Endothelial cell of umbilical vein (primary cell): ENCODE measurements around the gene CFC1. TPM values are rescaled to one million over a fixed set of nuclear protein-coding genes. Genes with fewer than 3 reads are reported as not detected.
"Not testable (repeated sequence)": the region's sequence is repeated elsewhere in the genome, so short reads cannot be mapped to it uniquely, and the experiment has no call there.

ENCODE experiments used
- BruUV-seq: library from RNA; stranded (reverse); fragments of 400-500 nt; replicated peaks from 2 replicates; lab custom pipeline; 2021; lab: Mats Ljungman, UMichigan
- CTCF ChIA-PET: fragments of 300-600, 350-600 bp; sonication (Branson Sonifier 250); formaldehyde crosslinking; loops from one replicate; lab custom pipeline; 2021; ENCODE audit warnings: antibody characterized with exemption, inconsistent platforms; lab: Charles Lee
- POLR2A ChIA-PET: fragments of 300-600, 350-600 bp; sonication (Branson Sonifier 250); formaldehyde crosslinking; loops from one replicate; lab custom pipeline; 2021; ENCODE audit warnings: antibody characterized with exemption, inconsistent platforms; lab: Charles Lee
- DNase-seq: peaks from one replicate; pipeline ENCODE4 v3.0.0-alpha.2; 2011; ENCODE audit warnings: low read depth, low spot score
- FAIRE-seq: peaks from 2 replicates; lab custom pipeline; 2011; peaks lifted over from hg19 to GRCh38; lab: Jason Lieb, UNC
- H2AFZ ChIP-seq: 2 replicates; pipeline ENCODE4 v1.6.0; 2012; ENCODE audit warnings: low read depth, low read length, control low read depth, inconsistent platforms
- H3K27ac ChIP-seq: 2 replicates; pipeline ENCODE4 v1.5.1; 2011; ENCODE audit warnings: low read depth, mild to moderate bottlenecking, control low read depth, low read length, moderate library complexity; ENCODE audit not compliant: insufficient read depth
- H3K27me3 ChIP-seq, 2 experiments: 2 replicates each; pipeline versions ENCODE4 v1.6.0 to v1.6.1; 2011; ENCODE audit warnings: low read length in 2 of 2, mixed read lengths in 1 of 2; ENCODE audit not compliant: control insufficient read depth in 2 of 2, insufficient read depth in 2 of 2
- H3K36me3 ChIP-seq, 2 experiments: 2 replicates in 1 of 2; 3 replicates in 1 of 2; pipeline ENCODE4 v1.5.1; 2011; ENCODE audit warnings: low read length in 2 of 2, mild to moderate bottlenecking in 1 of 2, moderate library complexity in 1 of 2; ENCODE audit not compliant: control insufficient read depth in 2 of 2, insufficient read depth in 2 of 2; ENCODE audit errors: extremely low read depth in 1 of 2
- H3K4me1 ChIP-seq: 3 replicates; pipeline ENCODE4 v1.5.1; 2011; ENCODE audit warnings: mild to moderate bottlenecking, low read length; ENCODE audit not compliant: control insufficient read depth, insufficient read depth; ENCODE audit errors: extremely low read depth
- H3K4me2 ChIP-seq: 2 replicates; pipeline ENCODE4 v1.6.1; 2011; ENCODE audit warnings: low read length, control low read depth, mixed read lengths; ENCODE audit not compliant: insufficient read depth
- H3K4me3 ChIP-seq, 3 experiments: fragments of 200-600 bp in 1 of 3; sonication (generic), shearing (Covaris generic) in 1 of 3; replicated peaks in 1 of 3; 2 replicates each; pipeline ENCODE4 v1.5.1; 2011 to 2016; ENCODE audit warnings: control low read depth in 3 of 3, low read length in 3 of 3, mild to moderate bottlenecking in 2 of 3, inconsistent platforms in 1 of 3, low read depth in 1 of 3, moderate library complexity in 1 of 3; ENCODE audit not compliant: insufficient read depth in 1 of 3
- H3K79me2 ChIP-seq: 2 replicates; pipeline ENCODE4 v1.6.0; 2012; ENCODE audit warnings: low read length, inconsistent platforms; ENCODE audit not compliant: control insufficient read depth, insufficient read depth
- H3K9ac ChIP-seq: replicated peaks from 2 replicates; pipeline ENCODE3; 2011; ENCODE audit warnings: low read length, control low read depth; ENCODE audit not compliant: insufficient read depth; ENCODE audit errors: extremely low read depth
- H3K9me1 ChIP-seq: replicated peaks from 3 replicates; pipeline ENCODE4 v1.6.0; 2011; ENCODE audit warnings: mild to moderate bottlenecking, low read length; ENCODE audit not compliant: control insufficient read depth, insufficient read depth; ENCODE audit errors: extremely low read depth
- H3K9me3 ChIP-seq: replicated peaks from 2 replicates; pipeline ENCODE4 v1.5.1; 2012; ENCODE audit warnings: low read length, inconsistent platforms; ENCODE audit not compliant: control insufficient read depth, insufficient read depth
- H4K20me1 ChIP-seq: replicated peaks from 2 replicates; pipeline ENCODE3; 2011; ENCODE audit warnings: mild to moderate bottlenecking, low read length; ENCODE audit not compliant: control insufficient read depth, insufficient read depth; ENCODE audit errors: extremely low read depth
- dilution Hi-C: fragments of 300-500 bp; cut with MboI; formaldehyde crosslinking; loops from one replicate; pipeline ENCODE4 v1.15.0; 2019; ENCODE audit warnings: low sequenced_read_pairs; ENCODE audit not compliant: extremely low pct_ligation_motif_present
- intact Hi-C: fragments of 100-400 bp; cut with micrococcal nuclease; formaldehyde crosslinking; loops from one replicate; pipeline ENCODE4 v1.10.0; 2022
- polyA plus RNA-seq, 4 experiments: library from polyadenylated mRNA; depleted of rRNA in 3 of 4; stranded (reverse) in 3 of 4; unstranded in 1 of 4; fragments of >200 nt; gene quantifications; 2 replicates each; pipeline versions ENCODE4 v1.2.1 to v1.2.3, GENCODE V29; 2011 to 2012; ENCODE audit warnings: missing spikeins in 1 of 4
- small RNA-seq: library from RNA; depleted of rRNA; stranded (forward); fragments of <200 nt; gene quantifications from one replicate; pipeline ENCODE3, GENCODE V24; 2012; ENCODE audit warnings: low replicate concordance, low read depth; ENCODE audit not compliant: insufficient read depth, insufficient read length
- total RNA-seq: library from RNA; stranded (reverse); gene quantifications from 2 replicates; pipeline ENCODE4 v1.2.3, GENCODE V29; 2021

Gene CFC1
- total and polyA plus RNA-seq, 2 donors (not counting 3 experiments of a cell fraction or from before 2014, with no cell fraction given) = not detected

DNA sequence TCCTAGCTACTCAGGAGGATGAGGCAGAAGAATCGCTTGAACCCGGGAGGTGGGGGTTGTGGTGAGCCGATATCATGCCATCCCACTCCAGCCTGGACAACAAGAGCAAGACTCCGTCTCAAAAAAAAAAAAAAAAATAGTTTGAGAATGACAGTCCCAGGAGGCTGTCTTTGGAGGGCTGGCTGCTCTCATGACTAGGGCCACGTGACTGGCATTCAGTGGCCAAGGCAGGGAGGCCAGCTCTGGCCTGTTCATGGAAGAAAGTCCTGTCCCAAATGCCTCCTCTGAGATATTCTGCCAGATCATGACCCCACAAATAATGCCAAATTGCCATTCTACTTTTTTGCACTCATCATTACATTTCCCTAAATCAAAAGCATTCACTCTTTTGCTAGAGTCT, 54.4 kb downstream of the CFC1 start:
- POLR2A ChIA-PET, dilution Hi-C loops: not testable (repeated sequence)
- peak; percentile 43 for FAIRE-seq

DNA sequence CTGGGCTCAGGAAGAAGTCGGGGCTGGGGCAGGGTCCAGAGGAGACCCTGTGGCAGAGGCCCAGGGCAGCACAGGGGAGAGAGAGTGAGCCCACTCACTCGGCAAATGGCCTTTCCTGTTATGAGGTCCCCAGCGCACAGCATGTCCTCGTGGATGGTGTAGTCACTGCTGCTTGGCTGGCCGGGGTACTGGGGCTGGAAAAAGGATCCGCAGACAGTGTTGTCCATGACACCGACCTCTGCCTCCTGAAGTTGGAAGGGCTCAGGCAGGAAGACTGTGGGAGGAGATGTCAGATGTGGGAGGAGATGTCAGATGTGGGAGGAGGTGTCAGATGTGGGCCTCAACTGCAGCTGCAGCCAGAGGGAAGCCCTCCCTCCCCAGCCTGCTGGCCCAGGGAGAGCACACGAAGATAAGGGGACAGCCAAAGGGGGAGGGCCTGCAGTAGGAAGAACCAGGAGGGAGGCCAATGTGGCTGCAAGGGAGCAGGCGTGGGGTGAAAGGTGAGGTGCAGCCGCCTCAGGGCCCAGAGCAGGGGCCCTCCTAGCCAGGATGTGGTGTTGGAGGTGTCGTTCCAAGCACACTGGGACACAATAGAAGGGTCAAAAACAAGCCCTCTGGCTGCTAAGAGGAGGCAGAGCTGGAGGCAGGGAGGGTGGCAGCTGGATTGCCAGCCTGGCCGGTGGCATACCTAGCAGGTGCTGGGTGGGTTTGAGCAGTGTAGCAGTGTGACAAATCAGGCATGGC, 55.4 kb downstream of the CFC1 start:
- POLR2A ChIA-PET, H3K27ac ChIP-seq, H3K4me2 ChIP-seq, H2AFZ ChIP-seq, H3K4me3 ChIP-seq, H3K9me1 ChIP-seq, H3K9me3 ChIP-seq, H3K36me3 ChIP-seq, H3K9ac ChIP-seq, H4K20me1 ChIP-seq, intact Hi-C loops, CTCF ChIA-PET, BruUV-seq, dilution Hi-C loops, DNase-seq, H3K27me3 ChIP-seq, H3K4me1 ChIP-seq, H3K79me2 ChIP-seq: not testable (repeated sequence)
- FAIRE-seq = peak; percentile 12

More for the DNA sequence above, 54.4 kb downstream of the CFC1 start:
- H3K9ac ChIP-seq, H3K27me3 ChIP-seq, BruUV-seq, CTCF ChIA-PET, H2AFZ ChIP-seq, H3K4me3 ChIP-seq, H3K36me3 ChIP-seq, H3K9me3 ChIP-seq, H3K79me2 ChIP-seq, intact Hi-C loops, H3K4me2 ChIP-seq, H3K4me1 ChIP-seq, H3K27ac ChIP-seq, DNase-seq, H3K9me1 ChIP-seq, H4K20me1 ChIP-seq: not testable (repeated sequence)

DNA sequence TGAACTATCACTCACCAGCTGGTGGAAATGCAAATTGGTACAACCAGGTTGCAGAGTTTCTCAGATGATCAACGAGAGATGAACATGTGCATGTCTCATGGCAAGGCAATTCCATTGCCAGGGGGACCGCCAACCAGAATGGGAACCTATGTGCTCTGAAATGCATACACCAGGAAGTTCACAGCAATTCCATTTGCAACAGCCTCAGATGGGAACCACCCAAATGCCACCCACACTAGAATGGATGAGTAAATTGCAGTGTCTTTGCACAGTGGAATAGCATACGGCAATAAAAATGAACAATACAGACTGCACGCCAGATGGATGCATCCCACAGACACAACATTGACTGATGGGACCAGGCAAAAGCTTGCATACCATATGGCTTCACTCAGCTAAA, 56.6 kb downstream of the CFC1 start:
- intact Hi-C loops, H3K4me3 ChIP-seq, H4K20me1 ChIP-seq, H3K9me1 ChIP-seq, DNase-seq, FAIRE-seq, H3K9ac ChIP-seq, POLR2A ChIA-PET, dilution Hi-C loops, CTCF ChIA-PET, H3K36me3 ChIP-seq, H3K79me2 ChIP-seq, H3K27ac ChIP-seq, H2AFZ ChIP-seq, H3K4me2 ChIP-seq, H3K4me1 ChIP-seq, BruUV-seq, H3K9me3 ChIP-seq, H3K27me3 ChIP-seq: not testable (repeated sequence)

Small RNA genes lying within 50 kb of the gene (small RNA-seq; reads per million reads assigned to genes)
- gene RF00017 (not detected), gene RNU6-848P (not detected)

Other genes starting within 250 kb of the CFC1 start
- 31.5 and 39.6 TPM in 2 replicates for gene PTPN18, start 243.5 kb downstream of the CFC1 start, total RNA-seq
- gene PTPN18, start 243.5 kb downstream of the CFC1 start, polyA plus RNA-seq = 38.3 and 39.4 TPM in 2 replicates
- 0.13 and 0.16 TPM in 2 replicates for gene POTEI, start 90.2 kb downstream of the CFC1 start, total RNA-seq
- gene POTEI, start 90.2 kb downstream of the CFC1 start, polyA plus RNA-seq = 0.10 TPM in 2 replicates
- gene CFC1B, start 78.4 kb downstream of the CFC1 start, total RNA-seq = not detected in 2 replicates
- gene CFC1B, start 78.4 kb downstream of the CFC1 start, polyA plus RNA-seq = not detected in 2 replicates
- 0.24 TPM in 1 of 2 replicates, not detected in the other for gene POTEJ, start 11.9 kb upstream of the CFC1 start, total RNA-seq
- gene POTEJ, start 11.9 kb upstream of the CFC1 start, polyA plus RNA-seq = 0.03 TPM in 2 replicates
- not detected in 2 replicates for gene GPR148, start 129.5 kb upstream of the CFC1 start, total RNA-seq
- not detected in 2 replicates for gene GPR148, start 129.5 kb upstream of the CFC1 start, polyA plus RNA-seq
- not detected in 2 replicates for gene AMER3, start 156.0 kb upstream of the CFC1 start, total RNA-seq
- gene AMER3, start 156.0 kb upstream of the CFC1 start, polyA plus RNA-seq = not detected in 2 replicates
- gene ARHGEF4, start 237.3 kb upstream of the CFC1 start, total RNA-seq = not detected in 2 replicates
- gene ARHGEF4, start 237.3 kb upstream of the CFC1 start, polyA plus RNA-seq = 0.03 TPM in 1 of 2 replicates, not detected in the other